Endometrial microvascular endothelial cells (primary cell): ENCODE results near the gene FRRS1. TPM values are rescaled to one million over a fixed set of nuclear protein-coding genes. Genes with fewer than 3 reads are reported as not detected.

Experiments
- in situ Hi-C: cut with HindIII; loops from 2 replicates; pipeline ENCODE4 v1.10.0; 2017; ENCODE audit warnings: low sequenced_read_pairs, low pct_unique_long_range_greater_than_20kb; ENCODE audit errors: inconsistent ontology term
- total RNA-seq: library from RNA; depleted of rRNA; stranded (reverse); fragments of >200 nt; gene quantifications from one replicate; pipeline ENCODE4 v1.2.3, GENCODE V29; 2015; ENCODE audit errors: inconsistent ontology term

Gene FRRS1
- total RNA-seq, 1 donor from 2014 or later, result 0.65 TPM

GRCh38 chr1:99697580-99697979, 68.9 kb downstream of the FRRS1 start:
- in situ Hi-C loops, result no loop called here

DNA sequence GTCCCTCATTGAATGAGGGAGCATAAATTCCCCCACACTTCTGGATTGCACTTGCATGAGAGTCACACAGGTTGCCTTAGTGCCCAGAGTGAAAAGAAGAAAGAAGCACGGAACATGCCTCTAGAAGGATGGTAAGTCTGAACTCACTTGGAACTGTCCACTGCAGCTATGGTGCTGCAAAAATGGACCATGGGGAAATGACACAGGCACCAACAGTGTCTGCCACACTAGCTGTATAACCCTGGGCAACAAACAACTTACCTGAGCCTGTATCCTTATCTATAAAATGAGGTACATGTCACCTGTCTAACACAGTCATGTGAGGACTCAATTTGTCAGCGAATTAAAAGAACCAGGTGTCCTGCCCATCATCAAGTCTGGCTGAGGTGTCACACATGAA, 69.8 kb downstream of the FRRS1 start:
- in situ Hi-C loops, result no loop called here

DNA sequence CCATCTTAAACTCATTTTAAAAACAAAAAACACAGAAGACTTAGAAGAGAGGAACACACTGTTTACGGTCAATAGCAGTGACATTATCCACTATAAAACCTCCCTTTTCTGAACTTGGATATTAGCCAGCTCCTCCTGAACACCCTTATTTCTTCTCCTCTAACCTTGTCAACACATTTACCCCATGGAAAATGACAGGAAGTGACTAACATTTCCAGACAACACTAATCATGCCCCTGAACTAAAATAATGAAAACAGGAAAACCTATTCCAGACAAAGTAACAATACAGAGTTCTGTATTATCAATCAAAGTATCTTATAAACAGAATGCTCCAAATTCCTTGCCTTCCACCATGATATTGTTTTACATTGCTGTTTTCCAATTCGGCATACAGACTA, 75.3 kb downstream of the FRRS1 start:
- in situ Hi-C loops, result no loop called here

GRCh38 chr1:99685516-99686180, 80.8 kb downstream of the FRRS1 start:
- in situ Hi-C loops, result no loop called here

GRCh38 chr1:99682291-99682751, 84.1 kb downstream of the FRRS1 start:
- in situ Hi-C loops, result no loop called here

- in situ Hi-C loops, result no loop called here
Measured at GRCh38 chr1:99681583-99681982, 84.9 kb downstream of the FRRS1 start.

GRCh38 chr1:99680270-99680669, 86.2 kb downstream of the FRRS1 start:
- in situ Hi-C loops, result no loop called here

GRCh38 chr1:99677416-99677815, 89.0 kb downstream of the FRRS1 start:
- in situ Hi-C loops, result no loop called here

DNA sequence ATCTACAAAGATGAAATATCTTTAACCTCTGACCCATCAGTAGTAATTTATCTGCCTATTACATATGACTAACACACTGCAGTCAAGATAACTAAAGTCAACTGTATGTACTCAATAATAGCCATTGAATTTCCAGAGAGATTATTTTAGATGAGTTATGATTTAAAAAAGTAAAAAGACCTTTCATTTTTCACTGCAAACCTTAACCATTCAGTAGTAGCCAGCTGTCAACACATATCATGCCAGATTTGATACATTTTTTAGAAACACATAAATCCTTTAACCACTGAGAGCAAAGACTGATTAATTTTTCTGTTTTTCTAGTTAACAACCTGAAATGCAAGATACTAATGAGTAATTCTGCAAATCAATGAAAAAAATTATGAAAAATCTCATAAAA, 89.6 kb downstream of the FRRS1 start:
- in situ Hi-C loops, result no loop called here

- in situ Hi-C loops, result no loop called here
Measured at GRCh38 chr1:99675994-99676393, 90.4 kb downstream of the FRRS1 start.

DNA sequence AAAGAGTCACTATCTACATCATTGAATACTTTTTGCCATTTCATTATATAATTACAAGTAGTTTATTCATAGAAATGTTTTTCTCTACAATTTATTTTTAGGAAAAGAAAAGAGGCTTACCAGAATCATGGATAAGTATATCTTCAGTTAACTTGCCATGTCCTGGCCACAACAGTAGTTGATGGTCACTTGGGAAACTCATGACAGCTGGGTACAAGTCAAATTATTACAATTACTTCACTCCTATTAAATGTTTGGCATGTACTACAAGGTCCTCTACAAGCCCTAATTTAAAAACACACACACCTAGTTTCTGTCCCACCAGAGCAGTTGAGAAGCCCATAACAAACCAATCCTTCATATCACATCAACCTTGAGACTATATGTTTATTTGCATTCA, 91.1 kb downstream of the FRRS1 start:
- in situ Hi-C loops, result no loop called here

DNA sequence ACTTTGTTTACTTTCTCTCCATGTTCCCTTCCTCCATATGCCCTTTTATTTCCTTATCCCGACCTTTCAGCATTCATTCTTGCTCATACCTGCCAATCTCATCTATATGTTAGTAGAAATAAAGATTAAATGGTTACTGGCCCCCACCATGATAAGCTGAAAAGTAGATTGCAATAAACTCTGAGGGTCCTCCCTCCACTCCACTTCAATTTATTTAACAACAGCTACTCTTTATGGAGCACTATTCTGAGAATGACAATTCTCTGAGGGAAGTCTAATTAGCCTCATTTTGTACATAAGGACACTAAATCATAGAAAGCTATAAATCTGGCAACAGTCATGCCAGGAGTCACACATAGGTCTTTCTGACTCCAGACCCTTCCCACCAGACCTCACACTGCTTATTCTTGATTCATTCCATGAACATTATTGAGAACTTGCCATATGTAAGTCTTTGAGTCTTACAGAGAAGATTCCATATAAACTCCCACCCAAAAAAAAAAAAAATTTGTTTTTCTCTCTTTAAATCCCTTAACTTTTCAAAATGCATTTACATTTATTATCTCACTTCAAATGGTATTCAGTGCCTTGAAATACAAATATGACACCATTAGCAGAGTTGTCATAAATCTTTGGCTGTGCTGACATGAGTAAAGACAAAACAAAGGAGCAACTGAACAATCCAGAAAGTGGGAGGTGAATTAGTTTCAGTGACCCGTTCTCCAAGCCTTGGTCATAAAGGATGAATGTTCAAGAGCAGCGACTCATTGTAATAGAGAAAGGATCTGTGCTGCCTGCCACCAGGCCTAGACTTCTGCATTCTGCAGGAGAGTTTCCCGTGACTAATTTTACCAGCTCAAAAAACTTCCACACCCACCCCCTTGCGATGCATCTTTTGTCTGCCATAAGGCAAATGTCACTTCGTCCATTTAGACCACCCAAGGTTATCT, 92.0 kb downstream of the FRRS1 start:
- in situ Hi-C loops, result no loop called here

GRCh38 chr1:99673315-99673714, 93.1 kb downstream of the FRRS1 start:
- in situ Hi-C loops, result no loop called here

DNA sequence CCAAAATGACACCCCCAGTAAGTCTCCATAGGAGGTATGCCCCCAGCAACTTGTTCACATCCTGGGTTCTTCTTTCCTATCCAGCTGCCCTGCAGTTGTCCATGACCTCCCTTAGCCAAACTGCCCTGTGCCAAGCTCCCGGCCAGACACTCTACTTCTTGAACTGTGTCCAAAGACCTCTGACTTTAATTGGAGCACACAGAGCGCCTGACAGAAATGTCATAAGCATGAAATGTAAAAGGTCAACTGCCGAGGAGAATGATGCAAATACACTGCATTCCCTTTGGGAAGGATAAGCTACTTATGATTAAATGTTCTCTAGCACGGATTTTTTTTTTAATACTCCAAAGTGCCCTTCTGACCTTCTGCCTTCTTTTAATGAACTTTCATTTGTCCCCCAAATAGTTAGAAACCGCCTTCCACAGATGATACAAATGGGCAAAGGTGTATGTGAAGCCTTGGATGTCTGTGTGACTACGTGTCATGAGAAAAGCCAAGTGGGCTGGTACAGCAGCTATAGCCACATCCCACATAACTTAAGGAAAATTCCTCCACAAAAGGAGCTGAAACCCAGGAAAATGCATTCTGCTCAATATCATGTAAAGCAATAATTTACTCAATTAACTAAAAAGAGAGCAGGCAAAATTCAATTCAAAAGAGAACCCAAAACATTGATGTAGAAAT, 93.8 kb downstream of the FRRS1 start:
- in situ Hi-C loops, result no loop called here

- in situ Hi-C loops, result no loop called here
Measured at GRCh38 chr1:99672038-99672437, 94.4 kb downstream of the FRRS1 start.

DNA sequence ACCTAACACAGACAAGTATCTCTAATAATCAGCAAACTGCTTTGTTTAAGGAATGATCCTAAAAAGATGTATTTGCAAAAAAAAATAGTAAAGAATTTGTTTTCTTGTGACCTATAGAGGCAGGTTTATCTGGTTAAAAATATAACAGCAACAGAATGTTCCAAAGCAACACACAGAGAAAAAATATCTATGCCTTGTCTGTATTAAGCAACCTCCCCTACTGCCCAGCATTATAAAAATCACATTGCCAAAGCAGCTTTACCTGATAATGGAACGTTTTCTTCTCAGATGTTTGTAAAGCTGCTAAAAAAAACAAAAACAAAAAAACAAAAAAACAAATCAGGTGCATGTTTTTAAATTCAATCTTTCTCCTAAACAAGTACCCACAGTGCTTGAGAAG, 95.9 kb downstream of the FRRS1 start:
- in situ Hi-C loops, result no loop called here

DNA sequence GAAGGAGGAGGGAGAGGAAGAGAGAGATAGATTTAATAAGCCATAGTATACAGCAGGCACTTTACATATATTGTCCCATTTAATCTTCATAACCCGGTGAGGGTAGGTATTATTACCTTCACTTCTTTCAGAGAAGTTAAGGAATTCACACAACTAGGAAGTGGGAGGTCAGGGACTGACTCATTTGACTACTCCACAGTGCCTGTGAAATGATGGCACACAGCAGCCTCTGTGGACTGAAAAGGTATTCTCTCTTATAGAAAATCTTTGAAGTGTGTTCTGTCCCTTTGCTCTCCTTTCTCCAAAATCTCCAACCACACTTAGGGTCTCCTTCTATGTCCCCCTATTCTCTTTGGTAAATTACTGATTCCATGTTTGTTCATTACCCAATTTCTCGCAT, 96.6 kb downstream of the FRRS1 start:
- in situ Hi-C loops, result no loop called here

DNA sequence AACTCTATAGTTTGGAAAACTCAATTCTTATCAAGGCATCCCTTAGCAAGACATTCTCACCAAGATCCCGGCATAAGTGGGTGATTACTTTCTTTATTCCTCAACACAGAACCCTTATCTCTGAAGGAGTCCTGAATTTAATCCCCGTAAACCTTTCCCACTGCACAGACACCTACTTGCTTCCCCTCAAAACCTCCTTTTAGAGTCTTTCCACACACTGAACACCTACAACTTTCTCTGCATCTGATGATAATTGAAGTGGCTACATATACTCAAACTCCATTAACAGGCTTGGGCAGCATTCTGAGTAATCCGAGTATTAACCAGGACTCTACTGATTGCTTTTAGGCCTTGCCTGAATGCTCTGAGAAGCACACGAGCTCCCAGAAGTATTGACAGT, 97.1 kb downstream of the FRRS1 start:
- in situ Hi-C loops, result no loop called here

DNA sequence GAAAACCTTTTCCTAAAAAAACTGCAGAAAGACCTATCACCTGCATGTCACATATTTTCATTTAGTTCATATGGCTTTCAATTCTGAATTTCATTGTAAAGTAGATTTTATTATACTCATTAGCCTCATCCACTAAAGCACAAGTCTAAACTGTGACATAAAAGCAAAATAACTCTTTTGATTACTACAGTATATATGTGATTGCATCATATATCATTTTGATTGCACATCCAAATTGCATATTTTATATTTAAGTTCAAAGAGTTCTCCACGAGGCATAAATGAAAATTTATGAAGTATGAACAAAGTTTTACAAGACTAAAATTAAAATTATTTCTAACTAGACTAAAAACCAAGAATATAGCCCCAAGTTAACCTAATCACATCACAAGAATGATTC, 101.2 kb downstream of the FRRS1 start:
- in situ Hi-C loops, result no loop called here

GRCh38 chr1:99663501-99663900, 102.9 kb downstream of the FRRS1 start:
- in situ Hi-C loops, result no loop called here
